Stromal cell of bone marrow (primary cell): ENCODE measurements around the gene TCEAL7.
"Not testable (repeated sequence)": the region's sequence is repeated elsewhere in the genome, so short reads cannot be mapped to it uniquely, and the experiment has no call there.

Source experiments
- DNase-seq: peaks from one replicate; pipeline ENCODE4 v3.0.0-alpha.2; 2012; ENCODE audit warnings: low read depth

Gene TCEAL7

GRCh38 chrX:103329991-103330390, at the start of gene TCEAL7:
Gene TCEAL7 (plus strand): TSS chrX:103330239. CDS start chrX:103331404, 1,165 bp downstream.
- peak; percentile 3 for DNase-seq

DNA sequence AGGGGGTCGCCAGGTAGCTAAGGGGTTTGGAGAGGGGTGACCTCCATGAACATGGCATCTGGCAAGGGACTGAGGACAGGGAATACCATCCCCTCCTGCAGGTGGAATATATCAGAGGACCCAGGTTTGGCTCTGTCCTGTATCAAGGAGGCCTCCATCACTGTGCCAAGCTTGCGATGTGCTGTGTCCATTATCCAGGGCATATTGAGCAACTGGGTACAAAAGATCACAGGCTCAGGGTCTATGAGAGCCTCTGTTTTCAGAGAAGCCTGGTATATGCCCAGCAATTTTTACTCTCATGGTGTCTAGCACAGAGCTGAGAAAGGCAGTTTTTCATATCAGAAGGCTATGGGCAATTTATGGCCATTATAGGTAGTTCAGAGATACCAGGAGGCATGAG, 36.9 kb upstream of the TCEAL7 start:
- DNase-seq = no peak

DNA sequence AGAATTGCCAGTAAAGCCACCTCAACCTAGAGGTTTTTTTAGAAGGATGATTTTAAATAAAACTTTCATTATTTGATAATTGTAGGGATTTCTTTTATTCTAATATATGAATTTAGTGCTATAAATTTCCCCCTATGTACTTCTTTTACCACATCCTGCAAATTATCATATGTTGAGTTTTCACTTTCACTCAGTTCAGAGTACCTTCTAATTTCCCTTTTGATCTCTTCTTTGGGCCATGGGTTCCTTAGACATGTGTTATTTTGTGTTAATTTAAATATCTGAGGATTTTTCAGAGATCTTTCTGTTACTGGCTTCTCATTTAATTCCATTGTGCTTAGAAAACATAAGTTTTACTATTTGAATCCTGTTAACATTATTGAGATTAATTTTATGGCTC, 25.3 kb upstream of the TCEAL7 start:
- no peak for DNase-seq

DNA sequence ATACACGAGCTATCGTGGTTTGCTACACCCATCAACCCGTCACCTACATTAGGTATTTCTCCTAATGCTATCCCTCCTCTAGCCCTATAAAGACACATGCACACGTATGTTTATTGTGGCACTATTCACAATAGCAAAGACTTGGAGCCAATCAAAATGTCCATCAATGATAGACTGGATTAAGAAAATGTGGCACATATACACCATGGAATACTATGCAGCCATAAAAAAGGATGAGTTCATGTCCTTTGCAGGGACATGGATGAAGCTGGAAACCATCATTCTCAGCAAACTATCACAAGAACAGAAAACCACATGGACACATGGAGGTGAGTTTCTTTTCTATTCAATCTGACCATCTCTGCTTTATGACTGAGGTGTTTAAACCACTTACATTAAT, 24.4 kb upstream of the TCEAL7 start:
- DNase-seq = not testable (repeated sequence)

GRCh38 chrX:103309860-103310554, 20.0 kb upstream of the TCEAL7 start:
- no peak for DNase-seq

DNA sequence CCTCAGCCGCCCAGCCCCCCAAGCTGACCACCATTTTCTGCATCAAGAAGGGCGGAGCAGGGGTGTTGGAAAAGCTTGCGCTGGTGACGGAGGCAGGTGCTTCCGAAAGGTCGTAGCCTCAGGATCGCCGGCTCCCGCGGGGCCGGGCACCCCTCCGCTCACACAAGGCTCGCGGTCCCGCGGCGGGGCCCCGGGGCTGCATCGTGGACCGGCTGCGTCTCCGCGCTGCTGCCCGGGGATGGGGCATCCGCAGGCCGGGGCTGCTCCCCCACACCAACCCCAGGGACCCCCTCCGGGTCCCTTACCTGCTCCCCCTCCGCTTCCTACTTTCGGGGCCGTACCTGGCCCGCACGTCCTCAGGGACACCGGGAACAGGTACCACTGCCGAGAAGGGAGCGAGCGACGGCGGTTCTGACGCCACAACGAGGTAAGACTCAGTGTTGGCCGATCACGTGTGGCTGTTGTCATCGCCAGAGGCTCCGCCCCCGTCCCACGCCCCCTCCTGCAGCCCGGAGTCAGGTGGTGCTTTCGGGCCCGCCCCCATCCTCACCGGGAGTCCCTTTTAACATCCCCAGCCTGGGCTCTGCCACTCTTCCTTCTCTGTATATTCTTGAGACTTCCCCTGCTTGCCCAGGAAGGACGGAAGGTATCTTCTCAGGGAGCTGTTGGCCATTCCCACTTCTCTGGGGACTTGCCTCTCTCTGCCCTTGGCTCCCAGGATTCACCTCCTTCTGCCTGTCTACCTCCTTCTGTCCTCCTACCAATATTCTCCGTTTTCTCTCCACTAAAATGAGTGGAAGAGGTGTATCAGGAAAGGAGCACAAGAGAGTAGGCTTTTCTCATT, 19.3 kb upstream of the TCEAL7 start, which contains the start of gene BEX2:
Gene BEX2 (minus strand): TSS at position 436 of the 844 bp plus-strand sequence. CDS start 1,014 bp downstream, outside the sequence.
- peak; percentile 1 for DNase-seq

GRCh38 chrX:103311399-103311780, 18.6 kb upstream of the TCEAL7 start:
- no peak for DNase-seq

GRCh38 chrX:103330681-103331288, 746 bp downstream of the TCEAL7 start:
- no peak for DNase-seq

DNA sequence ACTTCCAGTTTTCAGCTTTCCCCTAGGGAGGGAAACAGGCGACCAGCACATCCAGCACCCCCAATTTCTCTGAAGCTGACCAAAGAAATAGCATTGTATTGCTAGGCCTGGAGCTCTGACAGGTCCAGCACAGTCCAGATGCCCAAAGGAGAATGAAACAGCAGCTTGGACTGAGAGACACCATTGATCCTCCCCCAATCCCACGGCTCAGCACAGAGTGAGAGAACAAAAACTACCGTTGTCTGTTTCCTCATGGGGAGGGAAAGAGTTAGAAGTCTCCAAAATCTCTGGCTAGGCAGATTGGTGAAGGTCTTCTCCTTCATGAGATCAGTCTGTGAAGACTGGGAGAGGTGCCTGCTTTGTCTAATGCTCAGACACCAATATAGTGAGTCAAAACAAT, 8.6 kb downstream of the TCEAL7 start:
- DNase-seq = no peak

DNA sequence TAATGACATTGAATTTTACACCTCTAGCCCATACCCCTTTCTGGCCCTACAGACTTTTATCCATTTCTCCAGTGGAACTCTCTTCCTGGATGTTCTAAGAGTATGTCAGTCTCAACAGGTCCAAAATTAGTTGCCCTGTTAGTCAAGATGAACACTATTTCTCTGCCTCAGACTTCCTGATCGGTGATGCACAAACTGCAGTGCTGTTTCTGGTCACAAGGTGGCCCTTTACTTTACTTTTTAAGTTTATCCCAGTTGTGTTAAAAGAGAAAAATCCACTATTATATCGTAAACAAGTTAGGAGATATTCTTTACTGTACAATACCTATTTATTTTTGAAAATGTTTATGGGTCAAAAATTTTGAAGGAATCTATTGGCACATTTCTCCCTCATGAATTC, 13.1 kb downstream of the TCEAL7 start:
- DNase-seq = peak; percentile 33

GRCh38 chrX:103344606-103345005, 14.6 kb downstream of the TCEAL7 start:
- no peak for DNase-seq

DNA sequence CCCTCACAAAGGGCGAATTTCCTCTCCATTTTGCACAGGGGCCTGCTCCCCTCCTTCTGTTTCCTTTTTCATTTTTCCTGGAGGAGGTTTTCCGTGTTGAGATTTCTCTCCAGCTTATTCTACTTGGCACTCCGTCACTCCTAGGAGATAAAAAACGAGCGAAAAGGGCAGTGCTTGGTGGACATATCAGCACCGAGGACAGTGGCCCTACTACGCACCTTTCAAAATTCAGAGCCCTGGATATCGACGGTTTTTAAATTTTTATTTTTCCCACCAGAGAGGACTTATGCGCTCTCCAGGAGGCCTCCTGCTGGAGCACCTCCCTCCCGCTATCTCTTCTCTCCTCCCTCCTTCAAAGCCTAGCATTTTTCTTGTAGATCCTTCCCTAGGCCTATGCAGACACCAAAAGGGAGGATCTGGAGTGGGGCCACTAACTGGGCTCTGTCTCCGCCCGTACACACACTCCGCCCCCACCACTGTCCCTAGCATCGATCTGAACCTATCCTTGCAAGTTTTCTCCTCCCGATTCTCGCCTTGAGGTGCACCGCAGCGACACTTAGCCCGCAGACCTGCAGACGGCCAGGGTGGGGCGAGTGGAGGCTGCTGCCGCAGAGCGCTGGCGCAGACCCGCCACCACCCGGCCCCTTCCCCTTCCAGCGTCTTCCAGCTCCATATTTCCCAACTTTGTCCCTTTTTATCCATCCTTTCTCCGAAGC, 17.8 kb downstream of the TCEAL7 start:
- DNase-seq = no peak

- DNase-seq = peak; percentile 74
Observed at GRCh38 chrX:103356130-103356798, 26.2 kb downstream of the TCEAL7 start, which contains the start of gene TCEAL9. Gene TCEAL9 (plus strand): TSS chrX:103356506. CDS start chrX:103357685, 1,179 bp downstream.

DNA sequence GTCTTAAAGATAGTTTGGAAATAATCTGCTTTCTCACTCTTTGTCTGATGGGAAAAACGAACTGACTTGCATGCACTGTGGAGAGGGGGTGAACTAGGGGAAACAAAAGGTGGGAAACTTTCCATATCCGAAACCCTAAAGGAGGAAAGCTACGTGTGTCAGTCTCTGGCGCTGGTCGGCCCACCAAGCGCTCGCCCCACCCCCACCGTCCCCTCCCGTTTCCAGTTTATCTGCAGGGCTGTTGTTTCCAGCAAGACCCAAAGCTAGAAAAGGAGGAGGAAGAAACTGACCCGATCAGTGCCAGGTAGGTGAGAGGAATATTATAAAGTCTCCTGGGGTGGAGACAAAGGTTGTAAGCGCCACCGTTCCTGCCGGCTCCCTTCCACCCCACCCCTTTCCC, 26.8 kb downstream of the TCEAL7 start:
- no peak for DNase-seq

GRCh38 chrX:103357871-103358270, 27.8 kb downstream of the TCEAL7 start:
- no peak for DNase-seq

DNA sequence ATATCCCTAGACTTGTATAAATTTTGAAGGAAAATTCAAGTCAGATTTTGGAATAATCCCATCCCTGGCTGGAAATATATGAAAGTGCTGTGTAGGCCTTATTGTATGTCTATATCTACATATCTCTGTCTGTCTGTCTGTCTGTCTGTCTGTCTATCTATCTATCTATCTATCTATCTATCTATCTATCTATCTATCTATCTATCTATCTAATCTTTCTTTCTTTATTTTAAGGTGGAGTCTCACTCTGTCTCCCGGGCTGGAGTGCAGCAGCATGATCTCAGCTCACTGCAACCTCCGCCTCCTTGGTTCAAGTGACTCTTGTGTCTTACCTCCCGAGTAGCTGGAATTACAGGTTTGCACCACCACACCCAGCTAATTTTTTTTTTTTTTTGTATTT, 29.6 kb downstream of the TCEAL7 start:
- DNase-seq = not testable (repeated sequence)

DNA sequence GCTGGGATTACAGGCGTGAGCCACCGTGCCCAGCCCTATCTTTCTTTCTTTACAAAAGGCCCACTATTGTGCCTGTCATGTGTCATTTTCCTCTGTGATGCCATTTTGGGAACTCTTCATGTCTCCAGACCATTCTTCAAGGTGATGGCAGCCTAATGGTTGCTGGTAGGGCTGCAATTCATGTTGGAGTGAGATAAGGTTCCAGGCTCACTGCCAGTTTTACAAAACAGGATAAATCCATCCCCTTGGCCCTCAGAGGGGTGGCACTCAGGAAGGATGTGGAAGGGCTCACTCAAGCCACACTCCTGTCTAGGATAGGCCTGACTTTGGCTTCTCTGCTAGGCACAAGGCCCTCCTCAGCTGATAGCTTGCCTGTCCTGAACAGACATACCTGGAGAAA, 30.1 kb downstream of the TCEAL7 start:
- no peak for DNase-seq

DNA sequence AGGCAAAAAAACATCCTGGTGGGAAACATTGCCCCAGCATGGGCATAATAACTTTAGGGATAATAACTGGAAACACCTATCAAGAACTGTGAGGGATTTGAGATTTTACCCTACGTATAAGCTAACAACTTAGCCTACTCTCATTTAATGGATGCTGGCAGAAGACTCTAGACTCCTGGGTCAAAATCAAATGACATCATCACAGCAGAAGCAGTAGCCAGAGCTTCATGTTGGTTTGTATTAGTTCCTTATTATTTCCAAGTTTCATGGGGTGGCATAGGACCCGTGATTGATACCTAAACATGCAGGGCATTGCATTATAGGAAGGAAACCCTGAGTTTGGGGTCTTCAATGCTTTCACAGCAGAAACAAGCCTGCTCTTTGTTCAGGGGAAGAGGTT, 30.9 kb downstream of the TCEAL7 start:
- DNase-seq = no peak

GRCh38 chrX:103361798-103362197, 31.8 kb downstream of the TCEAL7 start:
- DNase-seq = no peak

- DNase-seq = no peak
Observed at GRCh38 chrX:103362474-103362873, 32.4 kb downstream of the TCEAL7 start.

DNA sequence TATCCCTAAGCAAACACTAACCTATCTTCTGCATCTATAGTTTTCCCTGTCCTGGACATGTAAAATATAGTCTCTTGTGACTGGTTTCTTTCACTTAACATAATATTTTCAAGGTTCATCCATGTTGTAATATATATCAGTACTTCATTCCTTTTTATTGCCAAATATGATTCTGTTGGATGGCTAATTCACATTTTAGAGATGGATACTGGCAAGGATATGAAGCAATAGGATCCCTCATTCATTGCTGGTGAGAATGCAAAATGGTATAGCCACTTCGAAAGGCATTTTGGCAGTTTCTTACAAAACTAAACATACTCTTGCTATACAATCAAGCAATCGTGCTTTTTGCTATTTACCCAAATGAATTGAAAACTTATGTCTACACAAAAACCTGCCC, 33.0 kb downstream of the TCEAL7 start:
- no peak for DNase-seq

GRCh38 chrX:103367502-103367901, 37.5 kb downstream of the TCEAL7 start:
- no peak for DNase-seq
